ENCODE data around the gene C1R.

GRCh38 chr12:7123806-7124522 is 31.7 kb upstream of the C1R start:
- no peak for TF ChIP-seq CTCF (conservative IDR thresholded peaks at IDR 0.05; ENCODE audit: low read length)
- no peak for TF ChIP-seq EZH2phosphoT487 (IDR thresholded peaks at IDR 0.05; ENCODE audit: borderline replicate concordance)
